ENCODE results near the gene FAM53A.

- TF ChIP-seq CTCF (IDR thresholded peaks at IDR 0.05) = no peak
- no peak for TF ChIP-seq POLR2A (IDR thresholded peaks at IDR 0.05)
Measured at GRCh38 chr4:1651609-1652008, 32.5 kb downstream of the FAM53A start.
